Skin of body (tissue), 2 donors: ENCODE measurements around the gene LYRM1. TPM values are rescaled to one million over a fixed set of nuclear protein-coding genes. Genes with fewer than 3 reads are reported as not detected.
A peak's percentile ranks its signal among the peaks of the same experiment; 100 is the strongest.
"Not testable (repeated sequence)": the region's sequence is repeated elsewhere in the genome, so short reads cannot be mapped to it uniquely, and the experiment has no call there.

Experiments
- DNase-seq: peaks from one replicate; lab custom pipeline; 2025; lab: John Stamatoyannopoulos, UW
- total RNA-seq: library from RNA; depleted of rRNA; stranded (reverse); fragments of >200 nt; gene quantifications from one replicate; pipeline ENCODE4 v1.2.3, GENCODE V29; 2014

LYRM1 gene, protein sequence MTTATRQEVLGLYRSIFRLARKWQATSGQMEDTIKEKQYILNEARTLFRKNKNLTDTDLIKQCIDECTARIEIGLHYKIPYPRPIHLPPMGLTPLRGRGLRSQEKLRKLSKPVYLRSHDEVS
- total RNA-seq, result 25.4 TPM

DNA sequence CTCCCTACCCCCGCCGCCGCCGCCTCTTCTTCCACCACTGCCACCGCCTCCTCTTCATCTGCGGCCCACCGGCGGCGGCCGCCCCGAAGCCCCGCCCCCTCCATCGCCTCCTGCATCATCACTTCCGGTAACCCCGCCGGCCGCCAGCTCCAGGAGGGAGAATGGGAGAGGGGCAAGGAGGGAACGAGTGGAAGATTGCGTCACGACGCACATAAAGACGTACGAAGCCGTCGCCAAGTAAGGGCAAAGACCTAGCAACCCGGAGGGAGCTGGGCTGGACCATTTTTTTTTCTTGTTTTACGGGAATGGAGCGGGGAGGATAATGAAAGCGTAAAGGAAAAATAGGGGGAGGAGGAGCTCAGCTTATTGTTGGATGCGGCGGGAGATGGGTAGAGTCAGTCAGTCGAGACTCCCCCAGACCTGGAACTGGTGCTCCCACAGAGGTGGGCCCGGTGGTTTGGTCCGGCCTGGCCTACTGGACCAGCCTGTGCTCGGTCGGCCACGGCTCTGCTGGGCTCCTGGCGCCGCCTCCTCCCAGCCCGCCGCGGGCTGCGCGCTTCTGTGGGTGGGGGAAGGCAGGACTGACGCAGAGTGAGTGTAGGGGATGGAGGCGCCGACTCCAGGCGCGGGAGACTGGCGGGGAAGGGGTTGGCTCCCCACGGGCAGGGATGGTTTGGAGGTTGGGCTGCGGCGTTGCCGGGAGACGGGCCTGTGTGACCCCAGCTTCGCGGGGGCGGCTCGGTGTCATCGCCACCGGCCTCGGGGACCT, at the start of gene LYRM1, which contains the start of gene DCUN1D3:
TSS of gene LYRM1 (plus strand) at position 473 of the 769 bp plus-strand sequence. CDS start 14,785 bp downstream, outside the sequence.
TSS of gene DCUN1D3 (minus strand) at position 60 of the 769 bp plus-strand sequence. CDS start 37,820 bp downstream, outside the sequence.
- peak; percentile 98 for DNase-seq

DNA sequence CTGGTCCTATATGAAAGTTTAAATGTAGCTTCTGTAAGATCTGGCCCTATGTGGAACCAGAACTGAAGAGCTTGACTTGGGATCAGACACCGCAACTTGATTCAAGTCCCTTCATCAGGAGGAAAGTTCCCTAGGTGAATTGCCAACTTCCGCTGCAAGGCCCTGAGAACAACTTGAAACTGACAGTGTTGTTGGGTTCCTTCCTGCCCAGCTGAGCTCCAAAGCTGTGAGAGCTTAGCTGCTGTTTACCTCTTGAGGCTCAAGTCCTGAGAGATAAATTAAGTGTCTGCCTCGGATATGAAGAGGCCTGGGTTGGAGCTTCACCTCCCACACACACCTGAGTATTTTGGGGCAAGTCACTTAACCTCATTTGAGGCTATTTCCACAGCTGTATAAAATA, 49.6 kb upstream of the LYRM1 start:
- DNase-seq, result no peak

DNA sequence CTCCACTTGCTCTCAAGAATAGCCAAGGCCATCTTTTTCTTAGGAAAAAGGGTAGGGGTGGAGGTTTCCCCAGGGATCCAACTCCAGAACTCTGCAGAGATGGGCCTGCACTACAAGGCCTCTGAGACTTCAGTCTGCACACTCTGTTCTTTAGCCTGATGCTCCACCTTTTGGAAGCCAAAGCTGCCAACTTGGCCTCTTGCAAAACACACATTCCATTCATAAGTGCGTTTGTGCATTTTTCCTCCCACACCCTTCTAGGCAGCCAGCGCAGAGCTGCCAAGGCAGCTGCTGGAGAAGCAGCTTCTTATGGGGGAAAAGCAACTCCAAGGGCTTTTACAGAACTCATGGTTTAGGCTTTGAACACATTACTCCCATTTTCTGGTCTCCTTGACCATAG, 49.0 kb upstream of the LYRM1 start:
- peak; percentile 85 for DNase-seq

DNA sequence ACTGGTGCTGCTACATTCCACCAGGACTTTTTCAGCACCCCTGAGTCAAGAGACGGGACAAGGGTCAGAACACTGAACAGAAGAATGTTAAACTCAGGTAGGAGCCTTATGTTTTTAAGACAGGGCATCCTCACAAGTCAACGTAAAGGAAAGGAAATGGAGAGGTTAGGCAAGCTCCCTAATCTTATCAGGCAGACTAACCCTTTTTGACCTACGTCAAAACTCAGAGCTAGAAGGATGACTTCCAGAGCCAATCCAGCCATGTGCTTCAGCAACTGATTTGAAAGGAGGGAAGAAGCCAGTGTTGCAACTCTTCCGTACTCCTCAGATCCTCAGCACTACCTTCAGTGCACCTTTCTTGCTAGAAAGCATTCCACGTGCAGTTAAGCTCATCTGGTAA, 47.4 kb upstream of the LYRM1 start:
- DNase-seq, result no peak

DNA sequence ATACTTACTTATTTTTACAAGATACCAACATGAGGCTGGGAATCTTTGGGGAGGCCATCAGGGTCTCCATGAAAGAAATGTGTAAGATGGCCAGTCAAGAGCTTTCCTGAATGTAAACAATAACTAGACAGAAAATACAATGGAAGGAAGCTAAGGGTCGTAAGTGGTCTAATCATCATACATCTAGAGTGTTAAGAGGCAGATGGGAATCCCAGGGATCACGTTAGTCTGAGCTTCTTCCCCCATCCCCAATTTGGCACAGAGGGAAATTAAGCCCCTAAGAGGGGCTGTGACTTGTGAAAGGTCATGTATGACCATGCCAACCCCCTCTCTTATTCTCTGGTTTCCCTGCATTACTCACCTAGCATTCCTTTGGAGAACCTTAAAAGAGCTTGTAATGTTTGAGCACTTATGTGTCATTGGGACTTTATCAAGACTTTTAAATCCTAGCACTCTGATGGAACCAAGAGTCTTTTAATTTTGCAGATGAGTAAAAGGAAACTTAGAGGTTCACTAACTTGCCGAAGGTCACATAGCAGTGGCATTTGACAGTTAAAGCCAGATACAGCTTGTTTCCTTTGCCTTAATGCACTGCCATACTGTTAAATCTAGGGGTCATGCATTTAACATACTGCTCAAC, 46.5 kb upstream of the LYRM1 start:
- no peak for DNase-seq

DNA sequence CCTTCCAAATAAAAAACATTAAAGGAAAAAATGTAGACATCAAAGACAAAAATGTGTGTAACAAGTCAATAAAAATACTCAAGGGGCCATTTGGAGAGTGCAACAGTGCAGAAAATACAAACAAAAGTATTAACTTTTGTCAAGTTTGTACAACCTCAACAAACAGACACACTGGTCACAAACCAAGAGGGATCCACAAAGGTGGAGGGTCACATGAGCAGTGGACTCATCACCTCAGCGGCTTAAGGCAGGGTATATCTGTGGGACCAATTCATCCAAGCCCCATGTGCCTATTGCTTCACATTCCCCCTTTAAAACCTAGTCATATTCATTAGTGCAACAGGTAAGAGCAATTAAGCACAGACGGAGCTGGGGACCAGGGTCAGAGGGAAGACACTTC, 45.6 kb upstream of the LYRM1 start:
- no peak for DNase-seq

DNA sequence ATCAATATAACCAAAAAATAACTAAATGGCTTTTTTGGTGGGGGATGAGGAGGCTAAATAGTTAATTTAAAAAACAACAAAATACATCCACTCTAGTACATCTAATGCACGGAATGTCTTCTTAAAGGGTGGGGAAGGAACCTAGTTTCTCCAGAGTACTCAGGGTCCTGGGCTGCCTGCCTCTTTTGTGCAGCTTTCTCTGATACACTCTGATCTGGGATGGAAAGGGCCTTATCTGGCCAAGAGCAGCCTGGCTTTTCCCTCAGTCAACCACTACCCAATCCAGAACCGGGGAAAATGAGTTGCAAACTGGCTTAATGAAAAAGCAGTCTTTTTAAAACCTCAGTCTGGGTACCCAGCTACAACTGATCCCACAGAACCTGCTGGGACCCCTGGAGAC, 43.3 kb upstream of the LYRM1 start:
- no peak for DNase-seq

DNA sequence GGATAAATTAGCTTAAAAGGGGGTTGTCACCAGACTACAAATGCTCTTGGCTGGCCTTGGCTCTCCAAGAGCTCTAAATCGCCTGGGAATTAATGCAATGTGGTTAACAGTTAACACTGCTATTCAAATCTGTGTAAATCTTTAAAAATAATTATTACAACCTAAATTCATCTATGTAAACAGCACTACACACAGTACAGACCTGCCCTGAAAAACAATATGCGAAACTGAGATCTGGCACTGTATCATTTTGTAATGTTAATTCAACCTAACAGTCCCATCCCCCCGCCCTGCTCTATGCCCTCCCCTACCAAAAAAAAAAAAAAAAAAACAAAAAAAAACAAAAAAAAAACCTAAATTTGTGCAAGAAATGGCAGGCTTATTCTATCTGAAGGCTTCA, 41.3 kb upstream of the LYRM1 start:
- DNase-seq, result no peak

DNA sequence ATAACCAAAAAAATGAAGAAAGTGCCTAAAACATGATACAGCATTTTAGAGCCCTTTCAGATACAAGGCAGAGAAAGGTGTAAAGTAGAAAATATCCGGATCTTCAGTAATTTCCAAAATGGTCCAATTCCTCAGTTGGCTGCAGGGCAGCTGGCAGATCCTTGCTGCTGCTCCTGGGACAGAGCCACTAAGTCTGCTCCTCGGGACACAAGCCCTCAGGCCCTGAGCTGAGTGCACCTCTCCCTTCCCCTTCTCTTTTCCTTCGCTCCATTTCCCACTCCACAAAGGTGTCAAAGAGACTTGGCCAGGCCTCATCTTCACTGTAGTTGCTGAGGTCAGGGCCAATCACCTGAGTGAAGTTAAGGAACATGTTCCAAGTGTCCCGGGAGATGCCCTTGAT, 40.9 kb upstream of the LYRM1 start:
- no peak for DNase-seq

DNA sequence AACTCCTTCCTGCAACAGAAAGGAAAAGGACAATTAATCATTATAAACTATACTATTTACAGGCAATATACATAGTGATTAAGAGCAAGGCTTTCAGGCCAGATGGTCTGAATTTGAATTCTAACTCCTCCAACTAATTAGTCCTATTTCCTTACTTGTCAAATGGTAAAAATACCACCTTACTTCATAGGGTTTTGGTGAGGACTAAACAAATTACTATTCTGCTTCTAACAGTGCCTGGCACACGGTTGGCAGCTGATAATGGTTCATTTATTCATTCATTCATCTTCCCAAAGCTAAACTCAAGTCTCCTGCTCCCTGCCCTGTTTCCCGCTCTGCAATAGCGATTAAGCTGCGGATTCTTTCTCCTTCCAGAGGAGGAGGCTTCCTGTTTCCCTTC, 40.2 kb upstream of the LYRM1 start:
- no peak for DNase-seq

DNA sequence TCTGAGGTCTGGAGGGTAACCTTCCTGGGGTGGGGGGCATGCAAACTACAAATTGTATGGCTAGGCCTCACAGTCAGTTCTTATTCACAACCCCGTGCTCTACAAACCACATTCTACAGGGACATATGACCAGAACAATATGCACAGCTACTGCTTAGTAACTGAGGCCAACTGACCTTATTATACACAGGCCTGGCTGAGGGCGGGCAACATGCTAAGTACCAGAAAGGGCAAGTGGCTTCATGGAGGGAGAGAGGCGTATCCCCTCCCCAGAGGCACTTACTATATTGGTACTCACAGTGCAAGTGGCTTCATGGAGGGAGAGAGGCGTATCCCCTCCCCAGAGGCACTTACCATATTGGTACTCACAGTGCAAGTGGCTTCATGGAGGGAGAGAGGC, 39.6 kb upstream of the LYRM1 start:
- DNase-seq, result not testable (repeated sequence)

DNA sequence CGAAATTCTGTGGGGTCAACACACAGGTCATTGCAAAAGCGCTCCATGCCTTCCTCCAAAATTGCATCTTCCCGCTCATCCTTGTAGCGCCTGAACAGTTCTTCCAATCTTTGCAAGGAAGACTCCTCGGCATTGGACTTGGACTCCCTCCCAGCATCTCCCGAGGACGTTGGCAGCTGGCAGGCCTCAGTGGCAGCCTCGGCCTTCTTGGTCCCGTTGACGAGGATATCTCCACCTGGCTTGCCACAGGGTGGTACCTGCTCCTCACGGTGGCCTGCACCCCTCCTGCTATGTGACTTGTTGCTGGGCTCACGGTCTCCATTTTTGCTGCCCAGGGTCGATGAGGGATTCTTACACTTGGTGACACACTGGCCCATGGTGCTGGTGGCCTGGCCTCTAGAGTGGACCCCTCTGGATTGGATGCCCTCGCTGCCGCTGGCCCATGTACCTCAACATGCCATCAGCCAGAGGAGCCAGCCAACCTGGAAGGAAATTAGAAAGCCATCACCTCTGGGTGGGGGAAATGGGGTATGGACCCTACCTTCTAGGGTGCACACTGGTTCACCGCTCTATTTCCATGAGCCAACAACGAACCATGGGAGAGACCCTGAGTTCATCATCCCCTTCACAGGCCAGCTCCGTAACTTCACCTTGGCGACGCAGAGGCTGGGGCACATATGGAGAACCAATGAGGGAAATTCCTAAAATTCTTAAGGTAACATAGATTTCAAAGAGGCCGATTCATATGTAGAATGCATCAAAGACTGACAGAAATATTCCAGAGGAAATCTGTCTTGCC, 38.2 kb upstream of the LYRM1 start:
- no peak for DNase-seq

DNA sequence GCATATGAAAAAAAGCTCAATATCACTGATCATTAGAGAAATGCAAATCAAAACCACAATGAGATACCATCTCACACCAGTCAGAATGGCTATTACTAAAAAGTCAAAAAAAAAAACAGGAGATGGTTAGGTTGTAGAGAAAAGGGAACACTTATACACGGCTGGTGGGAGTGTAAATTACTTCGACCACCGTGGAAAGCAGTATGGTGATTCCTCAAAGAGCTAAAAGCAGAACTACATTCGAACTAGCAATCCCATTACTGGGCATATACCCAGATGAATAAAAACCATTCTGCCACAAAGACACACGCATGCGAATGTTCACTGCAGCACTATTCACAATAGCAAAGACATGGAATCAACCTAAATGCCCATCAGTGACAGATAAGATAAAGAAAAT, 36.2 kb upstream of the LYRM1 start:
- not testable (repeated sequence) for DNase-seq

DNA sequence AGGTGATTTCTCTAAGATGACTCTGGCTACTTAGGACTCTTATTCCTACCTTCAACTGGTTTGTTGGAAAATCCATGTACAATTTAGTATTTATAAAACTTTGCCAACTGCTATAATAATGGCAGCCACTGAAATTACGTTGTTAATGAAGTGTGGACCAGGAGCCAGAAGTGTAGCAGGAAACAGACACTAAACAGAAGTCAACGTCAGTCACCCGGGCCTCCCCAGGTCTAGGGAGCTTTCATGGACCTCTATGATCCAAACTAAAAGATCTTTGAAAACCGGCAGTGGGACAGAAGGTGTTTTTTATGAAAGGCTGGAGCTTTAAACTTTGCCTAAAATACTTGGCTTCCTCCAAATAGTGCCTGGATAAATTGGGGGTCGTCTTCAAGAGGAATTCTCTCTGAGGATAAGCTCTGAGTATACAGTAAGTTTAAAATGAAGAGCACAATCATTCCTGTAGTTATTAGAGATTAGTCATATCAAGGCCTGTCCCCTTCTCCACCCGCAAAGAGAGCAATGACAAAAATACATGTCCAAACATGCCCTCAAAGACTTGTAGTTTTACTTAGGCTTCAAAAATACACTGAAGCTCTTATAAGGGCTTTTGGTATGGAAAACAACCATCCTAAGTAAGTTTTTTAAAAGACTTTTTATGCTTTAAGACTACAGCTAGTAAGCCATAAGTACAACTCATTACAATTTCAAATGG, 35.0 kb upstream of the LYRM1 start:
- no peak for DNase-seq

DNA sequence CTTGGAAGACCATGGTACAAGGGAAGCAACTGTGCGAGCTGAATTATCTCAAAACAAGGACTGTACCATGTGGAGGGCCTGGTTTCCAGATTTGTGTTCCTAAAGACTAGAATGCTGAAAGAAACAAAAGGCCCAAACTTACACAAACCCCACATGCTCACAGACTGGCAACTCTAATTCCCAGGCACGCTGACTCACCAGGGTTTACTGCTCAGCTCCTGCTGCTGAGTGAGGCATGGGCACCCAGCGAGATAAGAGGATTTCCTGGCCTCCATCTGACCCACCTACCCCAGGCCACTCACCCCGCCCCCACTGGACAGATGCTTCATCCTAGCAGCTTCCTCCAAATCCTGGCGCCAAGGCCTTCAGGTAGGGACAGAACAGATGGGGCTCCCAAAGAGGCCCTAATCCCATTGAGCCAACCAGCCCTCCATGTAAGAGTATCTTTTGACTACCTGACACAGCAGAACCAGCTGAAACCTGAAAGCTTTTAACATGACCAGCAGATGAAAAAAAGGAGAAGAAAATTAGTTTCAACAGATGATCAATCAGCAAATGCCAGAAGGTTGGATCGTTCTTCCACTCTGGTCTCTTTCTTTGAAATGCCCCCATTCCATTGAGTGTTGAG, 34.3 kb upstream of the LYRM1 start:
- DNase-seq, result peak; percentile 71

DNA sequence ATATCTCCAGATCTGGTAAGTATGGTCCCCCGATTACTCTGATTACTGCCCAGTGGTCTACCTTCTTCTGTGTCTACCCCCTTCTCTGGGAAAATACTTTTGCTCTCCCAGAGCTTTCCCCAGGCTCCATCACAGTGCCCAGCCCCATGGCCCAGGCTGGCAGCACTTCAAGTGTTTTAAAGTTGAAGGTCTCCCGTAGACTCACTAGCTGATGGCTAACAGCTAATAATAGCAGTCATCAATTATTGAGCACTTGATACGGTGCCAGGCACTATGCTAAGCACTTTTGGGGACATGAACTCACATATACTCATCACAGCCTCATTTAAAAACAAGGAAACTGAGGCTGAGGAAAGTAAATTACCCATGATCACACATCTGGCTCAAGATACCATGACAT, 33.8 kb upstream of the LYRM1 start:
- DNase-seq, result no peak

DNA sequence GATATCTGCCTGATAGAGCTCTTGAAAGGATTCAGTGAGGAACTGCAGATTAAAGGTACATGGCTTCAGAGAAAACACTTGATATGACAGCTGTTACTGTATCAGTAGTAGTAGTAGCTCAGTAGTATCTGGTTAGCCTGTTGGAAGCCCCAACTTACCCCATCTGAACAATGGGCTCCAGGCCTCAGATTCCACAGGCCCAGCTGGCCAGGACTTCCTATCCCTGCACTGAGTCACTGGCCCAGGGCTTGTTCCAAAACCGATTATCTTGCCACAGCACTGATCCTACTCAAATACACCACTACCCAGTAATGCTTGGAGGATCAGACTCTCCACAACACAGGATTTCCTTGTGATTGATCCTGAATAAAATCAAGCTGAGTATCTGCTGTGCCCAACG, 33.0 kb upstream of the LYRM1 start:
- DNase-seq, result no peak

DNA sequence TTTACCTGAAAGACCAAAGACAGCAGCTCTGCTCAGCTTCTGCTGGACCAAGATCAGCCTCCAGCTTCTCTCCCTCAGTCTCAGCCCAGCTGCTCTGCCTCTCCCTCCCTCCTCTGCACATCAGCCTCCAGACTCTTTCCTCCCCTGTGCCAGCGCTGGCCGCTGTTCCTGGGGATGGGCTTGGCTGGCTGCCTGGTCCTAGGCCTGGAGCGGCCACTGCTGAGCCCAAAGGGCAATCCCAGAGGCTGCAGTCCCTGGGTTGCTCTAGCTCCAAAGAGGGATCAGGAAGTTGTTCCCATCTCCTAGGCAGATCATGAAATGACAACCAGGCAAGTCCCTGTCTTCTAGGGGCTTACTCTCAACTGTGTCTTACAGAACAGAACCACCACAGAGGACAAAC, 31.7 kb upstream of the LYRM1 start:
- no peak for DNase-seq

DNA sequence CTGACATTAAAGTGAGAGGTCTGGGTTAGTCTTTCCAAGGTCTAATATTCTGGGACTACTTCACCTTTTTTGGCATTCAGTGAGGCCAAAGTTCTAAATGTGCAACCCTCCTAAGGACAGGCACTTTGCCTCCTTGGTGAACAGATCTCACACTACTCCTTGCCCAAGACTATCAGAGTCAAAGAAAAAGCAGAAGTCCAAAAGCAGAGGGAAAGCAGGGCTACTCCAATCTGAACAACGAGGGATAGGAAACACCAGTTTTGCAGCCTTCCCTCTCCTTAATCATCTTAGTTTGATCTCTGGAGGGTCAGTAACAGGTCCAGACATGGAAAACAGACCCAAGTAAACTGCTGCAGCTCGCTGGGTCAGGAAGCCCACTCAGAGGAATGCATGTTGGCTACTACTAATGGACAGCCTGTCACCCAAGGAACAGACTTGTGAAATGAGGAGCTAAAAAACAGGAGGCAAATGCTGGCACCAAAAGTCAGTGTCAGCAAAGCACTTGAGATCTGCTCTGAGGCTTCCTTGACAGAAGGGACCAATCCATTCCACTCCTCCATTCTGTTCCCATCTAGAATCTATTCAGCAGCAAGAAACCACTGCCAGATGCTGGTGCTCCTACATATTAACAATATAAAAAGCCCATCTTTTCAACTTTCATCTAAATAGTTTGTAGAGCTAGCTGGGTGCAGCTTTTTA, 30.3 kb upstream of the LYRM1 start:
- DNase-seq, result no peak

DNA sequence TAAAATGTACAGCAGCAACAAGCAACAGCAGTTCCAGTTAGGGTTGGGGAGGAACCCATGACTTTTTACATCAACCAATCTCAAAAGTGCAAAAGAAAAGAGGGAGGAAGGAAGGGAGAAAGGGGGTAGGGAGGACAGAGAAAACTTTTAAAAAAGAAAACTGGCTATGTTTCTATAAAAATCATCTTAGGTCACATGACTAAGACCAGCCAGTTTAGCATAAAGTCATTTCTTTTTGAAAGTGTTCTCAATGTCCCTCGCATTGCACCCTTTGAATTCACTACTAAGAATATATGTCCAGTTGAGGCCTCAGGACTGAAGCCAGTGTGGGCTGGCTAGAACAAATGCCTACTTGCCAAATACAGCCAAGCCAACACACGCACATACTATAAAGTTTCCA, 29.3 kb upstream of the LYRM1 start:
- no peak for DNase-seq
